ENCODE measurements around the gene FAM20C.

FAM20C gene

GRCh38 chr7:166338-167060 lies 25.9 kb upstream of the FAM20C start:
- Histone ChIP-seq H3K4me2 (ENCODE audit: low read length) (no peak overlapping the region), H3K4me3 (ENCODE audit: low read length) (no peak overlapping the region), H3K4me1 (ENCODE audit: low read length) (peaks cover 10% of the 10 kb centered on the region), H4K20me1 (ENCODE audit: insufficient read depth, low read length) (no peaks in the 10 kb centered on the region), H3K27ac (ENCODE audit: low read length) (no peak overlapping the region), H3K36me3 (replicated peaks; ENCODE audit: low read depth, low read length) (no peaks in the 10 kb centered on the region), H3K27me3 (ENCODE audit: low read depth, low read length) (no peaks in the 10 kb centered on the region), H3K9ac (ENCODE audit: low read length) (no peak overlapping the region), H2AFZ (ENCODE audit: low read depth, low read length) (no peak overlapping the region), H3K9me3 (ENCODE audit: insufficient read depth, low read length) (no peaks in the 10 kb centered on the region), H3K79me2 (ENCODE audit: low read length) (no peaks in the 10 kb centered on the region)
- TF ChIP-seq EZH2phosphoT487 (IDR thresholded peaks at IDR 0.05; ENCODE audit: low read depth) (no peak), CTCF (IDR thresholded peaks at IDR 0.05; ENCODE audit: low read depth, low read length) (no peak)

- H3K9ac ChIP-seq (ENCODE audit: low read length), result no peak overlapping the region
- no peaks in the 10 kb centered on the region for H3K36me3 ChIP-seq (replicated peaks; ENCODE audit: low read depth, low read length)
- H2AFZ ChIP-seq (ENCODE audit: low read depth, low read length), result no peak overlapping the region
- TF ChIP-seq EZH2phosphoT487 (IDR thresholded peaks at IDR 0.05; ENCODE audit: low read depth), result no peak
- no peak for TF ChIP-seq CTCF (IDR thresholded peaks at IDR 0.05; ENCODE audit: low read depth, low read length)
- H3K4me3 ChIP-seq (ENCODE audit: low read length), result no peak overlapping the region
- H3K9me3 ChIP-seq (ENCODE audit: insufficient read depth, low read length), result no peaks in the 10 kb centered on the region
- H3K79me2 ChIP-seq (ENCODE audit: low read length), result no peaks in the 10 kb centered on the region
- H3K4me2 ChIP-seq (ENCODE audit: low read length), result no peak overlapping the region
- no peaks in the 10 kb centered on the region for H3K27me3 ChIP-seq (ENCODE audit: low read depth, low read length)
- H3K27ac ChIP-seq (ENCODE audit: low read length), result no peak overlapping the region
- H3K4me1 ChIP-seq (ENCODE audit: low read length), result peaks cover 10% of the 10 kb centered on the region
- H4K20me1 ChIP-seq (ENCODE audit: insufficient read depth, low read length), result no peaks in the 10 kb centered on the region
Measured at GRCh38 chr7:167090-167855, 25.1 kb upstream of the FAM20C start.

GRCh38 chr7:167976-168791 lies 24.2 kb upstream of the FAM20C start:
- no peaks in the 10 kb centered on the region for H3K9me3 ChIP-seq (ENCODE audit: insufficient read depth, low read length)
- no peaks in the 10 kb centered on the region for H3K36me3 ChIP-seq (replicated peaks; ENCODE audit: low read depth, low read length)
- TF ChIP-seq EZH2phosphoT487 (IDR thresholded peaks at IDR 0.05; ENCODE audit: low read depth) (no peak), CTCF (IDR thresholded peaks at IDR 0.05; ENCODE audit: low read depth, low read length) (no peak)
- H3K4me1 ChIP-seq (ENCODE audit: low read length), result peaks cover 10% of the 10 kb centered on the region
- H3K27ac ChIP-seq (ENCODE audit: low read length), result no peak overlapping the region
- no peak overlapping the region for H3K4me3 ChIP-seq (ENCODE audit: low read length)
- H3K4me2 ChIP-seq (ENCODE audit: low read length), result no peak overlapping the region
- H2AFZ ChIP-seq (ENCODE audit: low read depth, low read length), result no peak overlapping the region
- no peaks in the 10 kb centered on the region for H4K20me1 ChIP-seq (ENCODE audit: insufficient read depth, low read length)
- H3K9ac ChIP-seq (ENCODE audit: low read length), result no peak overlapping the region
- H3K27me3 ChIP-seq (ENCODE audit: low read depth, low read length), result no peaks in the 10 kb centered on the region
- no peaks in the 10 kb centered on the region for H3K79me2 ChIP-seq (ENCODE audit: low read length)
